Ovary (tissue), 3 donors: ENCODE data around the gene KMT2E.

ENCODE experiments used
- CTCF ChIP-seq, 3 donors: fragments of 450-650 bp in 2 of 3; fragments of 200-600 bp in 1 of 3; IDR thresholded peaks; one replicate each; pipeline versions ENCODE4 v1.5.1 to v1.8.0; 2016 to 2022; ENCODE audit warnings: antibody characterized with exemption in 3 of 3, mild to moderate bottlenecking in 1 of 3
- EP300 ChIP-seq: sonication (generic); formaldehyde crosslinking; IDR thresholded peaks from one replicate; pipeline ENCODE4 v1.6.1; 2017; ENCODE audit warnings: antibody characterized with exemption
- POLR2A ChIP-seq: fragments of 450-650 bp; IDR thresholded peaks from one replicate; pipeline ENCODE4 v1.6.1; 2017; ENCODE audit warnings: antibody characterized with exemption, mild to moderate bottlenecking, moderate library complexity
- donor health status: DM: no; HTN: no; CAD: no.

DNA sequence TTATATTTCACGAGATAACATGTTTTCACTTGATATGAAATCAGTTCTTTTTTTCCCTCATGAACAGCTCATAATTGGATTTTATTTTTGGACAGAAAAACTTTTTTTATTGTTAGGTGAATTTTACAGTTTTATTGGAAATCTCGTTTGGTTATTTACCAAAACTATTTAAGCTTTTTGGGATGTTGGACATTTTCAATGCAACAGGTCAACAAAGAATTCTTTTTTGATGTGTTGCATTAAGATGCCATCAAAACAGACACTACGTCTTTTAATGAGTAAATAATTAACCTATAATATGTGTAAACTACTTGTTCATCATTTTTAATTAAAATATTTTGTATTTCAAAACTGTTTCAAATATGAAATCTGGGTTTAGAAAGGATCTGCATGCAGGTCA, 5.3 kb downstream of the KMT2E start:
- TF ChIP-seq CTCF (IDR thresholded peaks at IDR 0.05) = no peak
- TF ChIP-seq EP300 = no peak
- no peak for TF ChIP-seq POLR2A
